ENCODE results near the gene RSPH9.
A peak's percentile ranks its signal among the peaks of the same experiment; 100 is the strongest.

RSPH9 gene

DNA sequence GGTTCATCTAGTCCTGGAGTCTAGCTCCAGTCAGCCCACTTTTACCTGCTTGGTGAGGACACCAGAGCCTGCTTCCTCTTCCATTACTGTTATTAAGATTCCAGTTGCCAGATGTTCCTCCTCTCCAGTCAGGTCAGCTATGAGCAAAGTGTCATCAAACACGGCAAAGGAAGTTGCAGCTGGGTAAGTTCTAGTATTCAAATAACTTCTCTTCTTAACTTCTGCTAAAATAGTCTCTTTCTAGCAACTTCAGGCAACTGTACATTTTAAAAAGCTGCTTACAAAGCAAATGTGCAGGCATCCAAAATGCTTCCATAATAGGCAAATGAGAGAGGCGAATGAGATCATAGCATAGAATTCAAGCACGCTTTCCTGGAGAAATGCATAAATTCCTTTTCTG, 61.2 kb downstream of the RSPH9 start:
- Histone ChIP-seq H3K9me3 (ENCODE audit: control insufficient read depth, low read length) (no peaks in the 10 kb centered on the region), H2AFZ (ENCODE audit: low read depth, low read length) (no peak overlapping the region), H3K27ac (ENCODE audit: low read length, poor library complexity, severe bottlenecking) (no peak overlapping the region), H3K36me3 (ENCODE audit: control insufficient read depth in 1 of 2, insufficient read depth in 2 of 2, low read depth in 1 of 2, low read length in 2 of 2) (no peaks in the 10 kb centered on the region), H2BK12ac (ENCODE audit: low read length in 2 of 2) (peak overlapping the region in 1 of 2 experiments; percentile 28), H2BK5ac (ENCODE audit: low read depth, low read length, poor library complexity, severe bottlenecking) (no peak overlapping the region), H3K9ac (ENCODE audit: low read length) (peak overlapping the region; percentile 46), H4K8ac (ENCODE audit: low read length) (no peak overlapping the region), H3K18ac (ENCODE audit: low read depth in 1 of 2, low read length in 2 of 2) (no peak overlapping the region), H3K4me2 (ENCODE audit: low read length, poor library complexity, severe bottlenecking) (no peak overlapping the region), H3K4me3 (ENCODE audit: insufficient read depth in 1 of 2, low read depth in 1 of 2, low read length in 2 of 2) (peak overlapping the region in 1 of 2 experiments; percentile 6), H3K14ac (ENCODE audit: low read length in 2 of 2) (no peak overlapping the region), H4K91ac (ENCODE audit: low read length) (no peak overlapping the region), H2BK120ac (ENCODE audit: low read depth, low read length) (no peak overlapping the region), H3K23ac (ENCODE audit: low read length in 2 of 2) (no peak overlapping the region), H2AK5ac (ENCODE audit: low read length, severe bottlenecking) (no peak overlapping the region), H3K79me1 (replicated peaks; ENCODE audit: low read length, poor library complexity, severe bottlenecking) (no peaks in the 10 kb centered on the region), H3K27me3 (ENCODE audit: control insufficient read depth in 1 of 2, insufficient read depth in 1 of 2, low read length in 2 of 2) (no peaks in the 10 kb centered on the region), H3K4me1 (ENCODE audit: control insufficient read depth, insufficient read depth, low read depth, low read length) (peaks cover 17% of the 10 kb centered on the region), H3K4ac (ENCODE audit: low read depth in 1 of 2, low read length in 2 of 2) (no peak overlapping the region), H2BK15ac (ENCODE audit: low read depth, poor library complexity, severe bottlenecking) (no peak overlapping the region)
- 62% methylated on average over 3 of the region's 3 CpGs for WGBS
- no peak for DNase-seq

DNA sequence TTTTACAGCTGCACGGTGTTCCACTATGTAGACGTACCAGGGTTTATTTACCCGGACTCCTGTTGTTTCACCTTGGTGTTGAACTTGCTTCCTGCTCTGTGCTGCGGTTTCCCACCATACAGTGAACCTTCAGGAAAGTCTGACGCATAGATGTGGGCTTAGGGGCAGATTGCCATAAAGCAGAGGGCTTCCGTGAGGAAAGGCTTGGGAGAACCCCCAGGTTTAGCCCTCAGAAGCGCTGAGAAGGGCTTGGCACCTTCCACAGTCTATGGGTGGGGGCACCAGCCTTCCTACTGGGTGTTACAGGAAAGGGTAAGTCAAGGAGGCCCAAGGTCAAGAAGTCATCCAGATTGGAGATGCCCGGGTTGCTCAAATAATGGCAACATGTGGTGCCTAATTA, 62.0 kb downstream of the RSPH9 start:
- peaks cover 17% of the 10 kb centered on the region for H3K4me1 ChIP-seq (ENCODE audit: control insufficient read depth, insufficient read depth, low read depth, low read length)
- WGBS, result 89% methylated on average over 8 of the region's 8 CpGs

DNA sequence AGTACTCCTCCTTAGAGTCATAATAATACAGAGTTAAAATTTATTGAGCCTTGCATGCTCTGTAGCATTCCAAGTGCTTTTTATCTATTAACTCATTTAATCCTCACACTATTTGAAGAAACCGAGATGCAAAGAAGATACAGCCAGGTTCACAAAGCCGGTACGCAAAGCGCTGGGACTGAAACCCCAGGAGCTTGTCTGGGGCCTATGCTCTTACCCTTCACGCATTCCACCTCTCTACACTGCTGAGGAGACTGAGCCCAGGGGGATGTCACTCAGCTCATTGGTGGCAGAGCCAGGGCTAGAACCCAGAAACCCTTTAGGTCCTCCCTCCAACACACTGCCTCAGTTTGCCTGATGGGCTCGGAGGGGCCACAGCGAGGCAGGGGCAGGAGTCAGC, 62.4 kb downstream of the RSPH9 start:
- H4K91ac ChIP-seq (ENCODE audit: low read length), result peak overlapping the region; percentile 1
- H2AFZ ChIP-seq (ENCODE audit: low read depth, low read length), result no peak overlapping the region
- peak overlapping the region in 1 of 2 experiments; percentile 76 for H3K14ac ChIP-seq (ENCODE audit: low read length in 2 of 2)
- H2BK5ac ChIP-seq (ENCODE audit: low read depth, low read length, poor library complexity, severe bottlenecking), result no peak overlapping the region
- H4K8ac ChIP-seq (ENCODE audit: low read length), result no peak overlapping the region
- H3K79me1 ChIP-seq (replicated peaks; ENCODE audit: low read length, poor library complexity, severe bottlenecking), result no peaks in the 10 kb centered on the region
- WGBS, result 84% methylated on average over 7 of the region's 7 CpGs
- H2BK12ac ChIP-seq (ENCODE audit: low read length in 2 of 2), result peak overlapping the region in 1 of 2 experiments; percentile 86
- no peak for DNase-seq
- no peaks in the 10 kb centered on the region for H3K9me3 ChIP-seq (ENCODE audit: control insufficient read depth, low read length)
- no peak overlapping the region for H3K23ac ChIP-seq (ENCODE audit: low read length in 2 of 2)
- no peak overlapping the region for H2AK5ac ChIP-seq (ENCODE audit: low read length, severe bottlenecking)
- no peaks in the 10 kb centered on the region for H3K36me3 ChIP-seq (ENCODE audit: control insufficient read depth in 1 of 2, insufficient read depth in 2 of 2, low read depth in 1 of 2, low read length in 2 of 2)
- H2BK15ac ChIP-seq (ENCODE audit: low read depth, poor library complexity, severe bottlenecking), result no peak overlapping the region
- no peak overlapping the region for H3K4ac ChIP-seq (ENCODE audit: low read depth in 1 of 2, low read length in 2 of 2)
- H3K4me3 ChIP-seq (ENCODE audit: insufficient read depth in 1 of 2, low read depth in 1 of 2, low read length in 2 of 2), result no peak overlapping the region
- H3K18ac ChIP-seq (ENCODE audit: low read depth in 1 of 2, low read length in 2 of 2), result no peak overlapping the region
- H3K27ac ChIP-seq (ENCODE audit: low read length, poor library complexity, severe bottlenecking), result no peak overlapping the region
- no peak overlapping the region for H3K4me2 ChIP-seq (ENCODE audit: low read length, poor library complexity, severe bottlenecking)
- no peaks in the 10 kb centered on the region for H3K27me3 ChIP-seq (ENCODE audit: control insufficient read depth in 1 of 2, insufficient read depth in 1 of 2, low read length in 2 of 2)
- H3K9ac ChIP-seq (ENCODE audit: low read length), result no peak overlapping the region
- no peak overlapping the region for H2BK120ac ChIP-seq (ENCODE audit: low read depth, low read length)
- H3K4me1 ChIP-seq (ENCODE audit: control insufficient read depth, insufficient read depth, low read depth, low read length), result peaks cover 13% of the 10 kb centered on the region

More for the DNA sequence above, 62.0 kb downstream of the RSPH9 start:
- H2AK5ac ChIP-seq (ENCODE audit: low read length, severe bottlenecking), result no peak overlapping the region
- no peak overlapping the region for H3K4me2 ChIP-seq (ENCODE audit: low read length, poor library complexity, severe bottlenecking)
- H3K27me3 ChIP-seq (ENCODE audit: control insufficient read depth in 1 of 2, insufficient read depth in 1 of 2, low read length in 2 of 2), result no peaks in the 10 kb centered on the region
- no peak overlapping the region for H4K8ac ChIP-seq (ENCODE audit: low read length)
- no peak overlapping the region for H3K18ac ChIP-seq (ENCODE audit: low read depth in 1 of 2, low read length in 2 of 2)
- DNase-seq, result no peak
- H3K4ac ChIP-seq (ENCODE audit: low read depth in 1 of 2, low read length in 2 of 2), result no peak overlapping the region
- no peak overlapping the region for H3K4me3 ChIP-seq (ENCODE audit: insufficient read depth in 1 of 2, low read depth in 1 of 2, low read length in 2 of 2)
- peak overlapping the region in 1 of 2 experiments; percentile 4 for H2BK12ac ChIP-seq (ENCODE audit: low read length in 2 of 2)
- no peak overlapping the region for H3K14ac ChIP-seq (ENCODE audit: low read length in 2 of 2)
- no peak overlapping the region for H2AFZ ChIP-seq (ENCODE audit: low read depth, low read length)
- no peak overlapping the region for H2BK5ac ChIP-seq (ENCODE audit: low read depth, low read length, poor library complexity, severe bottlenecking)
- H3K27ac ChIP-seq (ENCODE audit: low read length, poor library complexity, severe bottlenecking), result no peak overlapping the region
- H4K91ac ChIP-seq (ENCODE audit: low read length), result peak overlapping the region; percentile 6
- H3K9me3 ChIP-seq (ENCODE audit: control insufficient read depth, low read length), result no peaks in the 10 kb centered on the region
- H2BK15ac ChIP-seq (ENCODE audit: low read depth, poor library complexity, severe bottlenecking), result no peak overlapping the region
- H3K79me1 ChIP-seq (replicated peaks; ENCODE audit: low read length, poor library complexity, severe bottlenecking), result no peaks in the 10 kb centered on the region
- H3K9ac ChIP-seq (ENCODE audit: low read length), result peak overlapping the region; percentile 46
- no peak overlapping the region for H3K23ac ChIP-seq (ENCODE audit: low read length in 2 of 2)
- H3K36me3 ChIP-seq (ENCODE audit: control insufficient read depth in 1 of 2, insufficient read depth in 2 of 2, low read depth in 1 of 2, low read length in 2 of 2), result no peaks in the 10 kb centered on the region
- H2BK120ac ChIP-seq (ENCODE audit: low read depth, low read length), result peak overlapping the region; percentile 11

DNA sequence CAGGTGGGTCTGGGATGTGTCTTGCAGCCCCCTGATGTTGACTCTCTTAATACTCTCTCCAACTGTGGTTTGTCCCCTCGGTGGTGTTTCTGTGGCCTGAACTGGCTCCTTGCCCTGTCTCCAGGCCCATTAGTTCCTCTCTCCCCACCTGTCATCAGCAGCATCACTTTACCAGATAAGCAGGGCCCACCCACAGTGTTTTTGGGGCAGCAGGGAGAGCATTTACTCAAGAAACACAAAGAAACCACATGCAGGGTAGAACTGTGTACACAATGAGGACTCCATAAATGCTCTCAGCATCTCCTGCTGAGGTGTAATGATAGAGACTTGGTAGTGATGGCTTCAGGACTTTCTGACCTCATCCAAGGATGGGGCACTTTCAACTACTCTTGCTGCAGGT, 62.9 kb downstream of the RSPH9 start:
- no peak overlapping the region for H3K27ac ChIP-seq (ENCODE audit: low read length, poor library complexity, severe bottlenecking)
- H3K4me1 ChIP-seq (ENCODE audit: control insufficient read depth, insufficient read depth, low read depth, low read length), result peaks cover 9% of the 10 kb centered on the region
- H3K14ac ChIP-seq (ENCODE audit: low read length in 2 of 2), result no peak overlapping the region
- H2BK15ac ChIP-seq (ENCODE audit: low read depth, poor library complexity, severe bottlenecking), result no peak overlapping the region
- no peak overlapping the region for H2AK5ac ChIP-seq (ENCODE audit: low read length, severe bottlenecking)
- no peak overlapping the region for H3K18ac ChIP-seq (ENCODE audit: low read depth in 1 of 2, low read length in 2 of 2)
- H4K91ac ChIP-seq (ENCODE audit: low read length), result no peak overlapping the region
- H2AFZ ChIP-seq (ENCODE audit: low read depth, low read length), result no peak overlapping the region
- no peaks in the 10 kb centered on the region for H3K36me3 ChIP-seq (ENCODE audit: control insufficient read depth in 1 of 2, insufficient read depth in 2 of 2, low read depth in 1 of 2, low read length in 2 of 2)
- no peak for DNase-seq
- peak overlapping the region; percentile 7 to 38 for H2BK12ac ChIP-seq (ENCODE audit: low read length in 2 of 2)
- H3K27me3 ChIP-seq (ENCODE audit: control insufficient read depth in 1 of 2, insufficient read depth in 1 of 2, low read length in 2 of 2), result no peaks in the 10 kb centered on the region
- H3K79me1 ChIP-seq (replicated peaks; ENCODE audit: low read length, poor library complexity, severe bottlenecking), result no peaks in the 10 kb centered on the region
- H3K23ac ChIP-seq (ENCODE audit: low read length in 2 of 2), result no peak overlapping the region
- H3K9ac ChIP-seq (ENCODE audit: low read length), result no peak overlapping the region
- H2BK5ac ChIP-seq (ENCODE audit: low read depth, low read length, poor library complexity, severe bottlenecking), result no peak overlapping the region
- H3K4me3 ChIP-seq (ENCODE audit: insufficient read depth in 1 of 2, low read depth in 1 of 2, low read length in 2 of 2), result no peak overlapping the region
- no peak overlapping the region for H3K4me2 ChIP-seq (ENCODE audit: low read length, poor library complexity, severe bottlenecking)
- H2BK120ac ChIP-seq (ENCODE audit: low read depth, low read length), result no peak overlapping the region
- no peak overlapping the region for H4K8ac ChIP-seq (ENCODE audit: low read length)
- 78% methylated on average over 1 of the region's 1 CpG for whole genome bisulfite sequencing
- H3K9me3 ChIP-seq (ENCODE audit: control insufficient read depth, low read length), result no peaks in the 10 kb centered on the region
- H3K4ac ChIP-seq (ENCODE audit: low read depth in 1 of 2, low read length in 2 of 2), result no peak overlapping the region

Measured in mesenchymal stem cell (in vitro differentiated cells and primary cell).